ENCODE measurements around the gene RASA3. TPM values are rescaled to one million over a fixed set of nuclear protein-coding genes. Genes with fewer than 3 reads are reported as not detected.

Gene RASA3
- total RNA-seq, 1 experiment from 2014 or later, result 18.6 TPM

- Histone ChIP-seq H3K4me3 (replicated peaks in 1 of 2; ENCODE audit: low read depth in 1 of 2, low read length in 2 of 2) (no peak overlapping the region), H3K4me1 (ENCODE audit: control insufficient read depth in 1 of 2, insufficient read depth in 2 of 2, low read length in 2 of 2) (peaks cover 8 to 14% of the 10 kb centered on the region in 2 experiments), H3K4me2 (ENCODE audit: low read length) (no peak overlapping the region), H3K9me2 (ENCODE audit: insufficient read depth) (no peaks in the 10 kb centered on the region), H2AFZ (ENCODE audit: low read depth, low read length, poor library complexity, severe bottlenecking) (no peak overlapping the region), H3K36me3 (ENCODE audit: control insufficient read depth in 1 of 2, insufficient read depth in 2 of 2, low read length in 2 of 2) (no peaks in the 10 kb centered on the region; a peak in 2 of 4 replicates), H3K27ac (ENCODE audit: low read depth, low read length) (no peak overlapping the region), H3K9ac (ENCODE audit: low read length) (no peak overlapping the region), H3K9me3 (ENCODE audit: control insufficient read depth in 1 of 2, insufficient read depth in 1 of 2, low read depth in 1 of 2, low read length in 2 of 2) (no peaks in the 10 kb centered on the region), H4K20me1 (ENCODE audit: insufficient read depth) (no peaks in the 10 kb centered on the region), H3K27me3 (ENCODE audit: insufficient read depth, low read length) (no peaks in the 10 kb centered on the region), H3K79me2 (ENCODE audit: insufficient read depth, low read length) (no peaks in the 10 kb centered on the region)
- intact Hi-C loops (cut with micrococcal nuclease), result no loop called here
- no peak for TF ChIP-seq CBX3 (IDR thresholded peaks at IDR 0.05; ENCODE audit: low read depth)
- TF ChIP-seq SP1 (IDR thresholded peaks at IDR 0.05; ENCODE audit: low read depth), result no peak
- no peak for TF ChIP-seq YY1 (IDR thresholded peaks at IDR 0.05; ENCODE audit: extremely low read depth, insufficient replicate concordance, low read depth, low read length)
- TF ChIP-seq ELF1 (IDR thresholded peaks at IDR 0.05; ENCODE audit: borderline replicate concordance, low read depth), result no peak
- no peak for TF ChIP-seq ZNF274 (IDR thresholded peaks at IDR 0.05; ENCODE audit: low read depth, low read length)
- TF ChIP-seq SIN3A (IDR thresholded peaks at IDR 0.05; ENCODE audit: low read depth), result no peak
- TF ChIP-seq, protein P1, sequence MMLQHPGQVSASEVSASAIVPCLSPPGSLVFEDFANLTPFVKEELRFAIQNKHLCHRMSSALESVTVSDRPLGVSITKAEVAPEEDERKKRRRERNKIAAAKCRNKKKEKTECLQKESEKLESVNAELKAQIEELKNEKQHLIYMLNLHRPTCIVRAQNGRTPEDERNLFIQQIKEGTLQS (IDR thresholded peaks at IDR 0.05), result no peak
- TF ChIP-seq POLR2A (IDR thresholded peaks at IDR 0.05; ENCODE audit: borderline replicate concordance, extremely low read depth, insufficient read depth, insufficient read length), result no peak
- no TSS peak for BruUV-seq (replicated peaks)
- RAD21 ChIA-PET (ENCODE audit: low non-redundant PET in 1 of 2, low total read pairs in 2 of 2, uncharacterized antibody in 2 of 2, unreplicated experiment in 2 of 2), result no interaction called here
- POLR2A ChIA-PET, result no interaction called here
- CTCF ChIA-PET, result no interaction called here
- DNase-seq (ENCODE audit: low read depth, low spot score) (no peak), ATAC-seq (no peak)
Observed at GRCh38 chr13:113975416-113975815, 157.0 kb downstream of the RASA3 start.

DNA sequence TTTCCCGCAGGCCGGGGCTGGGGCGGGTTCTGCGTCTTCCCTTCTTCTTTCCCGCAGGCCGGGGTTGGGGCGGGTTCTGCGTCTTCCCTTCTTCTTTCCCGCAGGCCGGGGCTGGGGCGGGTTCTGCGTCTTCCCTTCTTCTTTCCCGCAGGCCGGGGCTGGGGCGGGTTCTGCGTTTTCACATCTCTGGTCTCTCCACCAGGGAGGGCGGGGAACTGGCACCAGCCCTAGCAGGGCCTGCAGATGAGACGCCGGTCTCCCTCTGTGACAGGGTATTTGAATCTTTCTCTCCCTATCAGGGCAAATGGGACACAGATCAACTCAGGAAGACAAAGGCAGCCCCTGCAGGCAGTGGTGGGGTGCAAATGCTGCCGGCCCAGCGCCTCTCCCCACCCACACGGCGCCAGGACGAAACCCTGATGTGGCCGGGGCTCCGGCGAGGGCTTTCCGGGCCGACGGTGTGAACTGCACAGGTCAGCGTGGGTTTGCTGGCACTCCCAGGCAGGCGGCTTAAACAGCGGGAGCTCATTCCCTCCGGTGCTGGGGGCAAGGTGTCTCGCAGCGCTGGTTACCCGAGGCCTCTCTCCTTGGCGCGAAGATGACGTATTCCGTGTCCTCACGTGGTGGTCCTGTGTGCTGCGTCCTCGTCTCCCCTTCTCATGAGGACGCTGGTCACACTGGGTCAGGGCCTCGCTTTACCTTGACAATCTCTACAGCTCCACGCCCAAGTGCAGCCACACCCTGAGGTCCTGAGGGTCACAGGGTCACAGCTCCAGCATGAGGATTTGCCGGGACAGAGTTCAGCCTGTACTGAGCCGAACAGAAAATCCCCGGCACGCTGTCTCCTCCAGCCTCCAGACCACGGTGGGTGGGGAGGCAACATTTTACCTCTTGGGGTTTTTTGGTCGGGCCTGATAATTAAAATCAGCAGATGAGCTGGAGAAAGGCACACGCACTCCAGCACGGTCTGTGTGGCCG is 157.8 kb downstream of the RASA3 start:
- Histone ChIP-seq H3K4me3 (replicated peaks in 1 of 2; ENCODE audit: low read depth in 1 of 2, low read length in 2 of 2) (no peak overlapping the region), H4K20me1 (ENCODE audit: insufficient read depth) (no peaks in the 10 kb centered on the region), H2AFZ (ENCODE audit: low read depth, low read length, poor library complexity, severe bottlenecking) (no peak overlapping the region), H3K79me2 (ENCODE audit: insufficient read depth, low read length) (no peaks in the 10 kb centered on the region), H3K9ac (ENCODE audit: low read length) (no peak overlapping the region), H3K4me1 (ENCODE audit: control insufficient read depth in 1 of 2, insufficient read depth in 2 of 2, low read length in 2 of 2) (peaks cover 8 to 12% of the 10 kb centered on the region in 2 experiments; a peak in 3 of 4 replicates), H3K27ac (ENCODE audit: low read depth, low read length) (no peak overlapping the region), H3K27me3 (ENCODE audit: insufficient read depth, low read length) (no peaks in the 10 kb centered on the region), H3K9me3 (ENCODE audit: control insufficient read depth in 1 of 2, insufficient read depth in 1 of 2, low read depth in 1 of 2, low read length in 2 of 2) (no peaks in the 10 kb centered on the region), H3K36me3 (ENCODE audit: control insufficient read depth in 1 of 2, insufficient read depth in 2 of 2, low read length in 2 of 2) (no peaks in the 10 kb centered on the region; a peak in 1 of 4 replicates), H3K9me2 (ENCODE audit: insufficient read depth) (no peaks in the 10 kb centered on the region), H3K4me2 (ENCODE audit: low read length) (no peak overlapping the region)
- ChIA-PET RAD21 (ENCODE audit: low non-redundant PET in 1 of 2, low total read pairs in 2 of 2, uncharacterized antibody in 2 of 2, unreplicated experiment in 2 of 2) (no interaction called here), CTCF (no interaction called here), POLR2A (no interaction called here)
- no peak for DNase-seq (ENCODE audit: low read depth, low spot score)
- TF ChIP-seq ZFX (IDR thresholded peaks at IDR 0.05), result no peak
- TF ChIP-seq ELF1 (IDR thresholded peaks at IDR 0.05; ENCODE audit: borderline replicate concordance, low read depth), result no peak
- no peak for TF ChIP-seq SP1 (IDR thresholded peaks at IDR 0.05; ENCODE audit: low read depth)
- TF ChIP-seq SIN3A (IDR thresholded peaks at IDR 0.05; ENCODE audit: low read depth), result no peak
- no peak for TF ChIP-seq TCF7L2 (IDR thresholded peaks at IDR 0.05; ENCODE audit: borderline replicate concordance, extremely low read depth, insufficient read depth, insufficient read length)
- TF ChIP-seq FOSL1 (IDR thresholded peaks at IDR 0.05; ENCODE audit: low read depth), result no peak
- no peak for TF ChIP-seq CBX3 (IDR thresholded peaks at IDR 0.05; ENCODE audit: low read depth)
- no peak for TF ChIP-seq EGR1 (IDR thresholded peaks at IDR 0.05; ENCODE audit: low read depth)
- intact Hi-C loops (cut with micrococcal nuclease), result no loop called here
- no TSS peak for BruUV-seq (replicated peaks)
- ATAC-seq, result no peak

Data from HCT116 (cell line).